Osteoblast (primary cell): ENCODE data around the gene AJM1. TPM values are rescaled to one million over a fixed set of nuclear protein-coding genes. Genes with fewer than 3 reads are reported as not detected.

Source experiments
- DNase-seq: peaks from one replicate; pipeline ENCODE4 v3.0.0; 2011; ENCODE audit warnings: low spot score, mixed read lengths; ENCODE audit not compliant: insufficient read length; ENCODE audit errors: missing footprints
- H2AFZ ChIP-seq: 2 replicates; pipeline ENCODE4 v1.6.0; 2011; ENCODE audit warnings: mild to moderate bottlenecking, low read length
- H3K27ac ChIP-seq: 2 replicates; pipeline ENCODE4 v1.5.1; 2011; ENCODE audit warnings: mild to moderate bottlenecking, low read depth, low read length, moderate library complexity
- H3K27me3 ChIP-seq: 2 replicates; pipeline ENCODE4 v1.6.0; 2012; ENCODE audit warnings: mild to moderate bottlenecking, control low read depth, inconsistent platforms, low read length, moderate library complexity; ENCODE audit not compliant: insufficient read depth
- H3K36me3 ChIP-seq: 2 replicates; pipeline ENCODE4 v1.5.1; 2011; ENCODE audit warnings: mild to moderate bottlenecking, low read length, control low read depth, moderate library complexity; ENCODE audit not compliant: insufficient read depth
- H3K4me1 ChIP-seq: 2 replicates; pipeline ENCODE4 v1.5.1; 2011; ENCODE audit warnings: mild to moderate bottlenecking, low read length, control low read depth, moderate library complexity; ENCODE audit not compliant: insufficient read depth
- H3K4me2 ChIP-seq: 2 replicates; pipeline ENCODE4 v1.6.0; 2011; ENCODE audit warnings: mild to moderate bottlenecking, low read length; ENCODE audit not compliant: insufficient read depth
- H3K4me3 ChIP-seq: fragments of 200-600 bp; sonication (generic); 3 replicates; pipeline ENCODE4 v1.5.1; 2012; ENCODE audit warnings: mild to moderate bottlenecking, low read length, inconsistent platforms; ENCODE audit not compliant: insufficient read depth
- H3K79me2 ChIP-seq: 2 replicates; pipeline ENCODE4 v1.6.0; 2012; ENCODE audit warnings: mild to moderate bottlenecking, low read length, control low read depth, inconsistent platforms; ENCODE audit not compliant: insufficient read depth
- H3K9me3 ChIP-seq: 2 replicates; pipeline ENCODE4 v1.5.1; 2011; ENCODE audit warnings: low read depth, low read length, control low read depth
- H4K20me1 ChIP-seq: 2 replicates; pipeline ENCODE4 v1.6.0; 2012; ENCODE audit warnings: mild to moderate bottlenecking, low read length, control low read depth; ENCODE audit not compliant: insufficient read depth
- total RNA-seq: library from RNA; depleted of rRNA; stranded (reverse); fragments of >200 nt; gene quantifications from 2 replicates; pipeline ENCODE4 v1.2.3, GENCODE V29; 2012
- TF ChIP-seq, protein P1 (sequence below): IDR thresholded peaks from 2 replicates; pipeline ENCODE4 v1.5.1; 2011; ENCODE audit warnings: mild to moderate bottlenecking, low read depth, low read length, moderate library complexity; ENCODE audit errors: extremely low read depth

The AJM1 gene
- total RNA-seq, 1 donor = 1.1 TPM

DNA sequence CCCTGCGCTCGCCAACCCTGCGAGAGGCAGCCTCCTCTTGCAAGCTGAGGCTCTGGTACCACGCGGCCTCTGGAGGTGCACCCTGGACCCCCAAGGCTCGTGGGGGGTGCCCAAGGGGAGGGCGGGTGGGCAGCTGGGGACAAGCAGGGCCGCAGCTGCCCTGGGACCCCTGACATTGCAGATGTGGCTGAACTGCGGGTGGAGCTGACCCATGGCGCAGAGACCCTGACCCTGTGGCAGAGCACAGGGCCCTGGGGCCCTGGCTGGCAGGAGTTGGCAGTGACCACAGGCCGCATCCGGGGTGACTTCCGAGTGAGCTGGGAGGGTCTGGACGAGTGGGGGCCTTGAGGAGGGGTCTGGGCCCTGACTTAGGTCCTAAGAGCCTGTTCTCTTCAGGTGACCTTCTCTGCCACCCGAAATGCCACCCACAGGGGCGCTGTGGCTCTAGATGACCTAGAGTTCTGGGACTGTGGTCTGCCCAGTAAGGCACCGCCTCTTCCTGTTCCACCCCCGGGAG, 11.4 kb downstream of the AJM1 start:
- Histone ChIP-seq H3K36me3 (peaks cover 15% of the 10 kb centered on the region), H3K27ac (no peak overlapping the region), H3K27me3 (no peaks in the 10 kb centered on the region), H3K4me2 (no peak overlapping the region), H3K9me3 (no peaks in the 10 kb centered on the region), H3K4me1 (peaks cover 9% of the 10 kb centered on the region), H4K20me1 (peaks cover 12% of the 10 kb centered on the region), H3K4me3 (no peak overlapping the region), H3K79me2 (peaks cover 7% of the 10 kb centered on the region), H2AFZ (no peak overlapping the region)
- TF ChIP-seq, protein P1, sequence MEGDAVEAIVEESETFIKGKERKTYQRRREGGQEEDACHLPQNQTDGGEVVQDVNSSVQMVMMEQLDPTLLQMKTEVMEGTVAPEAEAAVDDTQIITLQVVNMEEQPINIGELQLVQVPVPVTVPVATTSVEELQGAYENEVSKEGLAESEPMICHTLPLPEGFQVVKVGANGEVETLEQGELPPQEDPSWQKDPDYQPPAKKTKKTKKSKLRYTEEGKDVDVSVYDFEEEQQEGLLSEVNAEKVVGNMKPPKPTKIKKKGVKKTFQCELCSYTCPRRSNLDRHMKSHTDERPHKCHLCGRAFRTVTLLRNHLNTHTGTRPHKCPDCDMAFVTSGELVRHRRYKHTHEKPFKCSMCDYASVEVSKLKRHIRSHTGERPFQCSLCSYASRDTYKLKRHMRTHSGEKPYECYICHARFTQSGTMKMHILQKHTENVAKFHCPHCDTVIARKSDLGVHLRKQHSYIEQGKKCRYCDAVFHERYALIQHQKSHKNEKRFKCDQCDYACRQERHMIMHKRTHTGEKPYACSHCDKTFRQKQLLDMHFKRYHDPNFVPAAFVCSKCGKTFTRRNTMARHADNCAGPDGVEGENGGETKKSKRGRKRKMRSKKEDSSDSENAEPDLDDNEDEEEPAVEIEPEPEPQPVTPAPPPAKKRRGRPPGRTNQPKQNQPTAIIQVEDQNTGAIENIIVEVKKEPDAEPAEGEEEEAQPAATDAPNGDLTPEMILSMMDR = no peak
- DNase-seq = peak; percentile 85

DNA sequence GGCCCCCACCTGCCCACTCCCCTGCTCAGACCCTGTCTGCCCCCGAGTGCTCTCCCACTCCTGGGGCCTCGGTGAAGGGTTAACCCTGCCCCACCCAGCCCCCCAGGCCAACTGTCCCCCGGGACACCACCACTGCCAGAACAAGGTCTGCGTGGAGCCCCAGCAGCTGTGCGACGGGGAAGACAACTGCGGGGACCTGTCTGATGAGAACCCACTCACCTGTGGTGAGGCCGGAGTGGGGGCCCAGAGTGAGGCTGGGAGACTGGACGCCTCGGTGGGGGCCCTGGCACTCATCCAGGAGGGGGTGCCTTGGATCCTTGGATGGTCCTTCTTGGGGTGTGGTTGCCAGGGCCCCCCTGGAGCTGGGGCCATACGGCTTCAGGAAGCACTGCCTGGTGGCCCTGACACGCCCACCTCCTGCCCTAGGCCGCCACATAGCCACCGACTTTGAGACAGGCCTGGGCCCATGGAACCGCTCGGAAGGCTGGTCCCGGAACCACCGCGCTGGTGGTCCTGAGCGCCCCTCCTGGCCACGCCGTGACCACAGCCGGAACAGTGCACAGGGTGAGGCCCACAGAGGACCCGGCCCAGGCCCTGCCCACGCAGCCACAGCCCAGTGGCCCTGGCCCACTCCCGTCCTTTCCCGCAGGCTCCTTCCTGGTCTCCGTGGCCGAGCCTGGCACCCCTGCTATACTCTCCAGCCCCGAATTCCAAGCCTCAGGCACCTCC, 12.0 kb downstream of the AJM1 start:
- Histone ChIP-seq H3K4me1 (peaks cover 14% of the 10 kb centered on the region), H3K27ac (no peak overlapping the region), H3K36me3 (peaks cover 15% of the 10 kb centered on the region), H2AFZ (no peak overlapping the region), H3K9me3 (no peaks in the 10 kb centered on the region), H4K20me1 (peaks cover 14% of the 10 kb centered on the region), H3K27me3 (no peaks in the 10 kb centered on the region), H3K79me2 (peaks cover 7% of the 10 kb centered on the region), H3K4me3 (no peak overlapping the region), H3K4me2 (no peak overlapping the region)
- TF ChIP-seq, protein P1 = no peak
- peak; percentile 77 for DNase-seq

DNA sequence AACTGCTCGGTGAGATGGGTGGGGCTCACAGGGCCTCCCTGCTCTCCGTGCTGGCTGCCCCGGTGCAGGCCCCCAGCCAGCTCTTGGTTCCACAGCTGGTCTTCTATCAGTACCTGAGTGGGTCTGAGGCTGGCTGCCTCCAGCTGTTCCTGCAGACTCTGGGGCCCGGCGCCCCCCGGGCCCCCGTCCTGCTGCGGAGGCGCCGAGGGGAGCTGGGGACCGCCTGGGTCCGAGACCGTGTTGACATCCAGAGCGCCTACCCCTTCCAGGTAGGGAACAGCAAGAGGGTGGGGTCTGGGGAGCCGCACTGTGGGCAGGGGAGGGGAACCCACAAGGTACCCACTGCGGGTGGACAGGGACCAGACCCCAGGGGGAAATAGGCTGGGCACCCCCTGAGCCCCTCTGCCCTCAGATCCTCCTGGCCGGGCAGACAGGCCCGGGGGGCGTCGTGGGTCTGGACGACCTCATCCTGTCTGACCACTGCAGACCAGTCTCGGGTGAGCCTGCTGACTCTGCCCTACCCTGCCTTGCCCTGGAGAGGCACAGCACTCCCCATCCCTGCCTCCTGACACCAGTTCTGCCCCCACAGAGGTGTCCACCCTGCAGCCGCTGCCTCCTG, 12.7 kb downstream of the AJM1 start:
- Histone ChIP-seq H3K4me2 (no peak overlapping the region), H3K9me3 (no peaks in the 10 kb centered on the region), H3K4me3 (no peak overlapping the region), H4K20me1 (peaks cover 18% of the 10 kb centered on the region), H3K4me1 (peaks cover 16% of the 10 kb centered on the region), H3K27ac (no peak overlapping the region), H2AFZ (no peak overlapping the region), H3K36me3 (peaks cover 15% of the 10 kb centered on the region), H3K79me2 (peaks cover 3% of the 10 kb centered on the region), H3K27me3 (no peaks in the 10 kb centered on the region)
- TF ChIP-seq, protein P1 = no peak
- peak; percentile 67 for DNase-seq

DNA sequence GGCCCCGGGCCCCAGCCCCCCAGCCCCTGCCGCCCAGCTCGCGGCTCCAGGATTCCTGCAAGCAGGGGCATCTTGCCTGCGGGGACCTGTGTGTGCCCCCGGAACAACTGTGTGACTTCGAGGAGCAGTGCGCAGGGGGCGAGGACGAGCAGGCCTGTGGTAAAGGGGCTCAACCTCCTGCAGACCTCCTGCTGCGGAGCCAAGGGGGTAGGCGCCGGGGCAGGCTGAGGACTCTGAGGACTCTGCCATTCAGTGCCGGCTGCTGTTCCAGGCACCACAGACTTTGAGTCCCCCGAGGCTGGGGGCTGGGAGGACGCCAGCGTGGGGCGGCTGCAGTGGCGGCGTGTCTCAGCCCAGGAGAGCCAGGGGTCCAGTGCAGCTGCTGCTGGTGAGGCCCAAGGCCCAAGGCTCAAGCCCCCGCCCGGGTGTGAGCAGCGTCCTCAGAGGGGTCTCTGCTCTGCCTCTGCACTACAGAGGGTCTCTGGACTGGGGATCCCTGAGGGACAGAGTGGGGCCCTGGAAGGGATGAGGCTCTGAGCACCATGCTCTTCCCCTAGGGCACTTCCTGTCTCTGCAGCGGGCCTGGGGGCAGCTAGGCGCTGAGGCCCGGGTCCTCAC, 13.3 kb downstream of the AJM1 start:
- DNase-seq = peak; percentile 80
- Histone ChIP-seq H3K27me3 (no peaks in the 10 kb centered on the region), H3K9me3 (no peaks in the 10 kb centered on the region), H2AFZ (no peak overlapping the region), H3K27ac (no peak overlapping the region), H4K20me1 (peaks cover 12% of the 10 kb centered on the region), H3K79me2 (no peaks in the 10 kb centered on the region), H3K4me3 (no peak overlapping the region), H3K36me3 (peaks cover 11% of the 10 kb centered on the region), H3K4me2 (no peak overlapping the region), H3K4me1 (peaks cover 11% of the 10 kb centered on the region)
- TF ChIP-seq, protein P1 = no peak
